Measurements from ENCODE around the gene FERMT2.
A peak's percentile ranks its signal among the peaks of the same experiment; 100 is the strongest.

The FERMT2 gene

GRCh38 chr14:52950898-52951680 lies at the start of gene FERMT2:
TSS of gene FERMT2 (minus strand) at chr14:52951050. CDS start at chr14:52950568, 482 bp downstream.
- in situ Hi-C loops (cut with MboI; ENCODE audit: low pct_unique_long_range_greater_than_20kb, low sequenced_read_pairs, unreplicated experiment) = no loop called here
- no peak for TF ChIP-seq CTCF (IDR thresholded peaks at IDR 0.05; ENCODE audit: extremely low read depth, insufficient read depth, missing control alignments)
- DNase-seq (ENCODE audit: low spot score) = peak; percentile 87

- in situ Hi-C loops (cut with MboI; ENCODE audit: low pct_unique_long_range_greater_than_20kb, low sequenced_read_pairs, unreplicated experiment) = no loop called here
- no peak for TF ChIP-seq CTCF (IDR thresholded peaks at IDR 0.05; ENCODE audit: extremely low read depth, insufficient read depth, missing control alignments)
- no peak for DNase-seq (ENCODE audit: low spot score)
Observed at GRCh38 chr14:52998376-52999015, 47.6 kb upstream of the FERMT2 start.

- in situ Hi-C loops (cut with MboI; ENCODE audit: low pct_unique_long_range_greater_than_20kb, low sequenced_read_pairs, unreplicated experiment) = no loop called here
- no peak for TF ChIP-seq CTCF (IDR thresholded peaks at IDR 0.05; ENCODE audit: extremely low read depth, insufficient read depth, missing control alignments)
- no peak for DNase-seq (ENCODE audit: low spot score)
Observed at GRCh38 chr14:52996493-52996892, 45.6 kb upstream of the FERMT2 start.

GRCh38 chr14:52995998-52996397 lies 45.1 kb upstream of the FERMT2 start:
- in situ Hi-C loops (cut with MboI; ENCODE audit: low pct_unique_long_range_greater_than_20kb, low sequenced_read_pairs, unreplicated experiment) = no loop called here
- no peak for TF ChIP-seq CTCF (IDR thresholded peaks at IDR 0.05; ENCODE audit: extremely low read depth, insufficient read depth, missing control alignments)
- no peak for DNase-seq (ENCODE audit: low spot score)

GRCh38 chr14:52992236-52992870 lies 41.5 kb upstream of the FERMT2 start:
- in situ Hi-C loops (cut with MboI; ENCODE audit: low pct_unique_long_range_greater_than_20kb, low sequenced_read_pairs, unreplicated experiment) = no loop called here
- TF ChIP-seq CTCF (IDR thresholded peaks at IDR 0.05; ENCODE audit: extremely low read depth, insufficient read depth, missing control alignments) = no peak
- DNase-seq (ENCODE audit: low spot score) = no peak

- in situ Hi-C loops (cut with MboI; ENCODE audit: low pct_unique_long_range_greater_than_20kb, low sequenced_read_pairs, unreplicated experiment) = no loop called here
- no peak for DNase-seq (ENCODE audit: low spot score)
- TF ChIP-seq CTCF (IDR thresholded peaks at IDR 0.05; ENCODE audit: extremely low read depth, insufficient read depth, missing control alignments) = no peak
Observed at GRCh38 chr14:52988139-52988538, 37.3 kb upstream of the FERMT2 start.
